Keratinocyte (primary cell): ENCODE data around the gene ASTN1. TPM values are rescaled to one million over a fixed set of nuclear protein-coding genes. Genes with fewer than 3 reads are reported as not detected.

Source experiments
- DNase-seq: peaks from one replicate; pipeline ENCODE4 v3.0.0-alpha.2; 2011; ENCODE audit warnings: low read depth, missing footprints, low spot score
- FAIRE-seq: peaks from 2 replicates; lab custom pipeline; 2011; peaks lifted over from hg19 to GRCh38; lab: Jason Lieb, UNC
- H2AFZ ChIP-seq: 2 replicates; pipeline ENCODE4 v1.6.0; 2012; ENCODE audit warnings: low read length, control low read depth, inconsistent platforms; ENCODE audit not compliant: control insufficient read depth
- H3K27ac ChIP-seq: 2 replicates; pipeline ENCODE4 v1.5.1; 2011; ENCODE audit warnings: low read length; ENCODE audit not compliant: control insufficient read depth, insufficient read depth
- H3K27me3 ChIP-seq: 3 replicates; pipeline ENCODE4 v1.6.0; 2011; ENCODE audit warnings: low read length; ENCODE audit not compliant: control insufficient read depth, insufficient read depth; ENCODE audit errors: extremely low read depth
- H3K36me3 ChIP-seq, 2 experiments: 2 replicates in 1 of 2; 3 replicates in 1 of 2; pipeline ENCODE4 v1.5.1; 2011; ENCODE audit warnings: low read length in 2 of 2, mild to moderate bottlenecking in 1 of 2; ENCODE audit not compliant: control insufficient read depth in 2 of 2, insufficient read depth in 2 of 2; ENCODE audit errors: extremely low read depth in 1 of 2
- H3K4me1 ChIP-seq: 3 replicates; pipeline ENCODE4 v1.5.1; 2011; ENCODE audit warnings: low read length; ENCODE audit not compliant: control insufficient read depth, insufficient read depth; ENCODE audit errors: extremely low read depth
- H3K4me2 ChIP-seq: 3 replicates; pipeline ENCODE4 v1.6.0; 2011; ENCODE audit warnings: low read depth, low read length; ENCODE audit not compliant: control insufficient read depth, insufficient read depth; ENCODE audit errors: extremely low read depth
- H3K4me3 ChIP-seq, 3 experiments: fragments of 200-600 bp in 1 of 3; sonication (generic) in 1 of 3; 2 replicates in 2 of 3; 3 replicates in 1 of 3; pipeline ENCODE4 v1.5.1; 2011 to 2016; ENCODE audit warnings: low read length in 3 of 3, mild to moderate bottlenecking in 3 of 3, control low read depth in 2 of 3, inconsistent platforms in 1 of 3, low read depth in 1 of 3, mixed read lengths in 1 of 3, mixed run types in 1 of 3, moderate library complexity in 1 of 3; ENCODE audit not compliant: control insufficient read depth in 2 of 3, insufficient read depth in 2 of 3; ENCODE audit errors: extremely low read depth in 1 of 3
- H3K79me2 ChIP-seq: 2 replicates; pipeline ENCODE4 v1.6.0; 2012; ENCODE audit warnings: low read length; ENCODE audit not compliant: control insufficient read depth, insufficient read depth
- H3K9ac ChIP-seq: 3 replicates; pipeline ENCODE4 v1.6.0; 2011; ENCODE audit warnings: low read length; ENCODE audit not compliant: control insufficient read depth, insufficient read depth; ENCODE audit errors: extremely low read depth
- H3K9me1 ChIP-seq: 3 replicates; pipeline ENCODE4 v1.6.0; 2011; ENCODE audit warnings: low read length; ENCODE audit not compliant: control insufficient read depth, insufficient read depth; ENCODE audit errors: extremely low read depth
- H3K9me3 ChIP-seq: 2 replicates; pipeline ENCODE4 v1.5.1; 2012; ENCODE audit warnings: low read depth, low read length; ENCODE audit not compliant: control insufficient read depth
- H4K20me1 ChIP-seq: 3 replicates; pipeline ENCODE4 v1.6.0; 2011; ENCODE audit warnings: low read length; ENCODE audit not compliant: control insufficient read depth, insufficient read depth; ENCODE audit errors: extremely low read depth
- EZH2 ChIP-seq: IDR thresholded peaks from one replicate; pipeline ENCODE4 v1.6.1; 2012; ENCODE audit warnings: inconsistent platforms, mild to moderate bottlenecking, low read length, moderate library complexity
- dilution Hi-C: fragments of 300-500 bp; cut with MboI; formaldehyde crosslinking; loops from one replicate; pipeline ENCODE4 v1.7.0; 2020; ENCODE audit warnings: low sequenced_read_pairs; ENCODE audit not compliant: extremely low pct_ligation_motif_present
- polyA plus RNA-seq, 5 experiments: library from polyadenylated mRNA; depleted of rRNA in 3 of 5; stranded (reverse) in 3 of 5; stranded (forward) in 1 of 5; unstranded in 1 of 5; fragments of >200 nt; gene quantifications; 1 replicate in 1 of 5; 2 replicates in 3 of 5; 3 replicates in 1 of 5; pipeline versions ENCODE4 v1.2.1 to v1.2.3, GENCODE V29; 2011 to 2012; ENCODE audit warnings: missing spikeins in 2 of 5, low read depth in 1 of 5, low replicate concordance in 1 of 5
- TF ChIP-seq, protein P1 (sequence below), 3 experiments: IDR thresholded peaks in 1 of 3; conservative IDR thresholded peaks in 1 of 3; optimal IDR thresholded peaks in 1 of 3; 2 replicates in 2 of 3; 3 replicates in 1 of 3; pipeline versions ENCODE3 to v1.5.1; 2011; ENCODE audit warnings: low read length in 3 of 3, mild to moderate bottlenecking in 3 of 3, moderate library complexity in 2 of 3, control low read depth in 1 of 3, inconsistent platforms in 1 of 3; ENCODE audit not compliant: insufficient read depth in 2 of 3; ENCODE audit errors: extremely low read depth in 1 of 3

Gene ASTN1
- polyA plus RNA-seq, 1 donor (not counting 4 experiments of a cell fraction or from before 2014, with no cell fraction given) = 0.08 TPM

DNA sequence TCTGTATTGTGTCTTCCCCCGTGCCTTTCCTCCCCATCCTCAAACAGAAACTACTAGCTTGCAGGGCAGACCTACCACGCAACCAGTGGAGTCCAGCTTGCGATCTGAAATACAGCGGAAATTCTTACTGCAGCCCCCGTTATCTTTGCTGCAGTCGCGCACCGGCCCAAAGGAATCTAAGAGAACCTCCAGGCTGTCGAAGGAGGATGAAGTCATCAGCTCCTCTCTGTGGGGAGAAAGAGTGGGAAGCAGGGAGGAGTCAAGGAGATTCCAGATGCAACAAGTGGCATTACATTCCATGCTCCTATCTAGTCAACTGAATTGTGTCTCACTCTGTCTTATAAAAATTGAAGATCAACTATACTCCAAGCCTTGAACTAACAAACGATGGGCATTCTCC, 206.9 kb downstream of the ASTN1 start:
- Histone ChIP-seq H3K4me3 (no peak overlapping the region), H3K27ac (no peak overlapping the region), H3K27me3 (peaks cover 7% of the 10 kb centered on the region), H3K9me3 (no peaks in the 10 kb centered on the region), H3K4me1 (no peaks in the 10 kb centered on the region), H3K4me2 (no peak overlapping the region), H3K9me1 (no peaks in the 10 kb centered on the region), H4K20me1 (no peaks in the 10 kb centered on the region), H3K9ac (no peak overlapping the region), H2AFZ (no peak overlapping the region), H3K36me3 (no peaks in the 10 kb centered on the region), H3K79me2 (no peaks in the 10 kb centered on the region)
- FAIRE-seq (no peak), DNase-seq (no peak)
- no peak for TF ChIP-seq EZH2
- TF ChIP-seq, protein P1, sequence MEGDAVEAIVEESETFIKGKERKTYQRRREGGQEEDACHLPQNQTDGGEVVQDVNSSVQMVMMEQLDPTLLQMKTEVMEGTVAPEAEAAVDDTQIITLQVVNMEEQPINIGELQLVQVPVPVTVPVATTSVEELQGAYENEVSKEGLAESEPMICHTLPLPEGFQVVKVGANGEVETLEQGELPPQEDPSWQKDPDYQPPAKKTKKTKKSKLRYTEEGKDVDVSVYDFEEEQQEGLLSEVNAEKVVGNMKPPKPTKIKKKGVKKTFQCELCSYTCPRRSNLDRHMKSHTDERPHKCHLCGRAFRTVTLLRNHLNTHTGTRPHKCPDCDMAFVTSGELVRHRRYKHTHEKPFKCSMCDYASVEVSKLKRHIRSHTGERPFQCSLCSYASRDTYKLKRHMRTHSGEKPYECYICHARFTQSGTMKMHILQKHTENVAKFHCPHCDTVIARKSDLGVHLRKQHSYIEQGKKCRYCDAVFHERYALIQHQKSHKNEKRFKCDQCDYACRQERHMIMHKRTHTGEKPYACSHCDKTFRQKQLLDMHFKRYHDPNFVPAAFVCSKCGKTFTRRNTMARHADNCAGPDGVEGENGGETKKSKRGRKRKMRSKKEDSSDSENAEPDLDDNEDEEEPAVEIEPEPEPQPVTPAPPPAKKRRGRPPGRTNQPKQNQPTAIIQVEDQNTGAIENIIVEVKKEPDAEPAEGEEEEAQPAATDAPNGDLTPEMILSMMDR (optimal IDR thresholded peaks at IDR 0.05 in 1 of 3, IDR thresholded peaks at IDR 0.05 in 1 of 3, conservative IDR thresholded peaks at IDR 0.05 in 1 of 3; ENCODE audit: extremely low read depth in 1 of 3, insufficient read depth in 2 of 3, low read length in 3 of 3) = no peak
- dilution Hi-C loops = no loop called here

- Histone ChIP-seq H3K36me3 (no peaks in the 10 kb centered on the region), H4K20me1 (no peaks in the 10 kb centered on the region), H3K9ac (no peak overlapping the region), H3K9me1 (no peaks in the 10 kb centered on the region), H3K4me2 (no peak overlapping the region), H3K9me3 (no peaks in the 10 kb centered on the region), H3K27me3 (peaks cover 12% of the 10 kb centered on the region), H2AFZ (no peak overlapping the region), H3K79me2 (no peaks in the 10 kb centered on the region), H3K27ac (no peak overlapping the region), H3K4me3 (no peak overlapping the region), H3K4me1 (no peaks in the 10 kb centered on the region)
- dilution Hi-C loops = no loop called here
- TF ChIP-seq, protein P1 (optimal IDR thresholded peaks at IDR 0.05 in 1 of 3, IDR thresholded peaks at IDR 0.05 in 1 of 3, conservative IDR thresholded peaks at IDR 0.05 in 1 of 3; ENCODE audit: extremely low read depth in 1 of 3, insufficient read depth in 2 of 3, low read length in 3 of 3) = peak; percentile 16 to 35 (median 19)
- TF ChIP-seq EZH2 = no peak
- DNase-seq = no peak
- no peak for FAIRE-seq
These were observed 210.3 kb downstream of the ASTN1 start for GRCh38 chr1:176954242-176954641.
